ENCODE data around the gene DDC.

Gene DDC, protein sequence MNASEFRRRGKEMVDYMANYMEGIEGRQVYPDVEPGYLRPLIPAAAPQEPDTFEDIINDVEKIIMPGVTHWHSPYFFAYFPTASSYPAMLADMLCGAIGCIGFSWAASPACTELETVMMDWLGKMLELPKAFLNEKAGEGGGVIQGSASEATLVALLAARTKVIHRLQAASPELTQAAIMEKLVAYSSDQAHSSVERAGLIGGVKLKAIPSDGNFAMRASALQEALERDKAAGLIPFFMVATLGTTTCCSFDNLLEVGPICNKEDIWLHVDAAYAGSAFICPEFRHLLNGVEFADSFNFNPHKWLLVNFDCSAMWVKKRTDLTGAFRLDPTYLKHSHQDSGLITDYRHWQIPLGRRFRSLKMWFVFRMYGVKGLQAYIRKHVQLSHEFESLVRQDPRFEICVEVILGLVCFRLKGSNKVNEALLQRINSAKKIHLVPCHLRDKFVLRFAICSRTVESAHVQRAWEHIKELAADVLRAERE

DNA sequence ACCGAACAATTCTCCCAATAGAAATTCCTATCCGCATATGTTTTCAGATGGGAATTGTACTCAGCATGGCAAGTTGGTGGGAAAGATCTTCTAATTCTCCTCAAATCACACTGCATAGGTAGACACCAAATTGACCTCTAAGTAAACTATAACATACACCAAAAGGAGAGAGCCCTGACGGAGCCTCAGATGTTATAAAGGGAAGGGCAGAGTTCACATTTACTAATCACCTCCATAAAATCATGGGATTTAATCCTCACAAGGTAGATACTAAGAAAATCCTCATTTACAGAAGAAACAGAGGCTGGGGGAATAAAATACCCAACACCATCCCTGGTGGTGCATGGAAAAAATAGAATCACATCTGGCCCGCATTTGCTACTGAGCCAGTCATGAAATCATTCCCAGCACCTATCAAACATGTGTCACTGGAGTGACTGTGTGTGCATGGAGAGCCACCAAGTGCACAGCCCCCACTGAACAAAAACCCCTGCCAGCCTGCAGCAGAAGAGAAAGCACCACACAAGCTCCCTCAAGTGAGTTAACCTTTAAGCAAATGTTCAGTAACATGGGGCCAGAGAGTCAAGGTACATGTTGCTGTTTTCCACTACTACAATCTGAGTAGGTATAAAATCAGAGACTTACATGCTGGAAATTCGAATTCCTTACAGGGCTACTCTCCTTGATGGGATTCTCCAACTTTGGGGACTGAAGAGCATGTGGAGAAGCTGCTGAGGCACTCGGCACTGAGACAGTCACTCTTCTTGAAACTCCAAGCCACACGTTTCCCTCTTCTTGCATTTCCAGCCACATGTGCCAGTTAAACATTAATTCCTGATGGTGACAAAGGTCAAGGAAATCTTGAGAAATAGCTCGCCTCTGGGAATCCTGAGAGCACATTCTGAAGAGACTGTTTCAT lies at the start of gene DDC:
TSS of gene DDC (minus strand) at position 766 of the 919 bp plus-strand sequence. CDS start 21,320 bp downstream, outside the sequence.
- in situ Hi-C loops (cut with HindIII; ENCODE audit: low pct_unique_long_range_greater_than_20kb, low sequenced_read_pairs), result no loop called here
- TF ChIP-seq JUND (IDR thresholded peaks at IDR 0.05; ENCODE audit: low read depth), result no peak
- DNase-seq (ENCODE audit: low read depth in 1 of 2, low spot score in 1 of 2), result no peak

DNA sequence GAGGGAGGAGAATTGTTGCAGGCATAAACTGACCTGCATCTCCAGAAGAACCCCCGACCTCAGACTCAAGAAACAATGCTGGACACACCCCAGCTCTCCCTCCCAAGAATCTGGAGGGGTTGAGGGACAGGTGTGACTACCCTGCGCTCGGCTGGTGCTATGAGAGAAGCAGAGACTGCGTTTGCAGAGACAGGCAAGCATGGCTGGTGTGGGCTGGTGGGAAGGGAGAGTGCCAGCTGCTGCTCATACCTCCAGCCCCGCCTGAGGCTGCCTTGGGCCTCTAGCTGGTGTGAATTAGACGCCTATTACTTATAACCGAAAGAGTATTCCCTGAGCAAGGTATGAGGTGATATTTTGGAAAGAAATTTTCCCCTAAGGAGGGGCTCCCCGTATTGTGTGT lies 48.3 kb upstream of the DDC start:
- in situ Hi-C loops (cut with HindIII; ENCODE audit: low pct_unique_long_range_greater_than_20kb, low sequenced_read_pairs), result no loop called here
- no peak for DNase-seq (ENCODE audit: low read depth in 1 of 2, low spot score in 1 of 2)
- TF ChIP-seq JUND (IDR thresholded peaks at IDR 0.05; ENCODE audit: low read depth), result no peak

DNA sequence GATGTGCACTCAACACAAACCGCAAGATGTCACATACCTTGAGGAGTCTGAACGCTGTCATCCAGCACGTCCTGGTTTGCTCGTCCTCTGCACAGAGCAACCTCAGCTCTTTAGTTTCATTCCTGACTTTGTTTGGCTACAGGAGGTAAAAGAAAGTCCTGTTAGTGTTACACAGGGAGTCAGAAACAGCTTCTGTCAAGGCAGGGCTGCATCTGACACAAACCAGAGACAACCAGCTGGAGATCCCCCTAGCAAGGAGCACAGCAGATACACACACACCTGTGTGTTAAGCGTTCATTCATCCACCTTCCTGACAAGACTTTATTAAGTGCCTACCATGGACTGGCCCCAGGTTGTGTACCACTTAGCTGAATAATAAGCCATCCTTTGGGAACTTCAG lies 47.5 kb upstream of the DDC start:
- DNase-seq (ENCODE audit: low read depth in 1 of 2, low spot score in 1 of 2), result no peak
- in situ Hi-C loops (cut with HindIII; ENCODE audit: low pct_unique_long_range_greater_than_20kb, low sequenced_read_pairs), result no loop called here
- no peak for TF ChIP-seq JUND (IDR thresholded peaks at IDR 0.05; ENCODE audit: low read depth)

DNA sequence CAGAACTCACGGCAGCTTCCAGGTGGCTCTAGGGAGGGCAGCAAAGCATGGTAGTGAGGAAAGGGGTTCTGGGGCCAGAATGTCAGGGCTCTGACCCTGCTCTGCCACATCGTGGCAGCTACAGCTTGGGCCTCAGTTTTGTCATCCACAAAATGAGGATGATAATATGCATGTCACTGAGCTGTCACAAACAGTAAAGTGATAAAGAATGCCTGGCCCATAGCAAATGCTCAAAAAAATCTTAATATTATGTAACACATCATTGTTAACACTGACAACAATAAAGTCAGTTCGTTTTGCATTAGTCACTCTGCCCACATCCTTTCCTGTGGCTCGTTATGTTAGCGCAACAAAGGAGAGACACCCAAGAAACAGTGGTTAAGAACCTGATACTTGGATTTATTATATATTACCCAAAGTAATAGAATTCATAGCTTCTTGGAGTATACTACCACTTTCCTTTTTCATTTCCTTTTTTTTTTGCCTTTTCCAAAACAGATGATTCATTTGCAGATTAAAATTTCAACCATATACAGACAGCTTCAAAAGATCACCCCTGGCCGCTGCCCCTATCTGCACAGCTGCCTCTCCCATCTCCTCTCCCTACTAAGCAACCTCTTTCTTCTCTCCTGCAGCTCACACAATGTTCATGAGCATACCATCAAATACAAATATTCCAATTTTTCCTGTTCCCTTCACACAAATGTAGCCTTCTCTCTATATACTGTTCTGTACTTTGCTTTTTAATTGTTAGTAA lies 45.5 kb upstream of the DDC start:
- no peak for DNase-seq (ENCODE audit: low read depth in 1 of 2, low spot score in 1 of 2)

DNA sequence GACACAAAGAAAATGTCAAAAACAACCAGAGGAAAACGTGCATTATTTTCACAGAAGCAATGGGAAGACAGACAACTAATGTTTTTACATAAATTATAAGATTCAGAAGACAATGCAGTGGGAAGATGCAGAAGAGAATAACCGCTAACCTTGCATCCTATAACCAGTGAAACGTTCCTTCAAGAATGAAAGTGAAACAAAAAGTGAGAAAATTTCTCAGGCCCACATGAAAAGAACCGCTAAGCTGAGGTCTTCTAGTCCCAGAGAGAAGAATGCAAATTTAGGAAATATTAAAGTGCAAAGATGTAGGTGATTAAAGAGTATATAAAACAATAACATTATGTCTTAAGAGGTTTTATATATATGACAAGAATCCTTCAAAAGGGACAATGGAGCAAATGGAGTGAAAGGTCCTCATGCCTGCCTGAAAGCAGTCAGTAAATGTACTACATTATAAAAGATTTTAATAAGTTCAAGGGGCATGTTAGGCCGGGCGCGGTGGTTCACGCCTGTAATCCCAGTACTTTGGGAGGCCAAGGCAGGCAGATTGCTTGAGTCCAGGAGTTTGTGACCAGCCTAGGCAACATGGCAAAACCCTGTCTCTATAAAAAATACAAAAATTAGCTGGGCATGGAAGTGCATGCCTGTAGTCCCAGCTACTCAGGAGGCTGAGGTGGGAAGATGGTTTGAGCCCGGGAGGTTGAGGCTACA lies 43.1 kb upstream of the DDC start:
- no peak for TF ChIP-seq JUND (IDR thresholded peaks at IDR 0.05; ENCODE audit: low read depth)
- DNase-seq (ENCODE audit: low read depth in 1 of 2, low spot score in 1 of 2), result no peak
- in situ Hi-C loops (cut with HindIII; ENCODE audit: low pct_unique_long_range_greater_than_20kb, low sequenced_read_pairs), result no loop called here

More for the DNA sequence above, 45.5 kb upstream of the DDC start:
- no peak for TF ChIP-seq JUND (IDR thresholded peaks at IDR 0.05; ENCODE audit: low read depth)
- in situ Hi-C loops (cut with HindIII; ENCODE audit: low pct_unique_long_range_greater_than_20kb, low sequenced_read_pairs), result no loop called here

DNA sequence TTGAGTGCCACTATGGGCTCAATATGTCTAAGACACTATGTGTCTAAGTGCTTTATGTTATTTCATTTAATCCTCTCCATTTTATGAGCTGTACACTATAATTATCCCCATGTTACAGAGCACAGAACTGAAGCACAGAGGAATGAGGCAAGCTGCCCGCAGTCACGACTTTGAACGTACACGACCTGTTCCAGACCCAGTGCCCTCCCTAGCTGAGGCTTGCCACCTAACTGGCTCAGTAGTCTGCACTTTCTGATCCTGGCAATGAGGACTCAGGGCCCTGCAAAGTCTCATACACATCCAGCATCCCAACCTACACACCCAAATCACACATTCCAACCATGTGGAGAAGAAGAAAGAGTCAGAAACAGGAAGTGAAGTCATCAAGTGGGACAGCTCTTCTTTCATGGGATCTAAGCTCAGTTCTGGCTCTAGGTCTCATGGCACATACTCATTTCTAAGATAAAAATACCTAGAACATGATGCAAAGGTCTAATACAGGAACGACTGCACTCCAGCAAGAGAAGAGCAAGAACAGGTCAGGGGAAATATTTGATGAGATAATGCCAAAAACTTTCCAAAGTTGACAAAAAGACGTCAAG lies 42.4 kb upstream of the DDC start:
- in situ Hi-C loops (cut with HindIII; ENCODE audit: low pct_unique_long_range_greater_than_20kb, low sequenced_read_pairs), result no loop called here
- no peak for TF ChIP-seq JUND (IDR thresholded peaks at IDR 0.05; ENCODE audit: low read depth)
- no peak for DNase-seq (ENCODE audit: low read depth in 1 of 2, low spot score in 1 of 2)

DNA sequence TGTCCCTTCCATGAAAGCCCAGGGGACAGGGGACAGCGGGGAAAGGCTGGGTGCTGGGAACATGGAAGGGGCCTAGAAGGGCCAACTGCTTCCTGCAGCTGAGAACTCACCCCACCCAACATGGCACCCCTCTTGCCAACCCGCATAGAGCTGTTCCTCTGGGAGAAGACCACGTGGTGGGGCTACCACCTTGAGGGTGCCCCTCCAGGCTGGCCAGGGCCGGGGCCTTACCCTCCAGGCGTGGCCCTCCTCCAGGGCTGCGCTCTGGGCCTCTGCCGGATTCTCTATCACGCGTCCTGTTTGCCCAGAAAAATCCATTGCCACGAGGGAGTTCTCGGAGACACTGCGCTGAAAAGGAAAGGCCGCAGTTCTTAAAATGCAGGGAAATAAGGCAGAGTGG lies 39.9 kb upstream of the DDC start:
- in situ Hi-C loops (cut with HindIII; ENCODE audit: low pct_unique_long_range_greater_than_20kb, low sequenced_read_pairs), result no loop called here
- TF ChIP-seq JUND (IDR thresholded peaks at IDR 0.05; ENCODE audit: low read depth), result no peak
- no peak for DNase-seq (ENCODE audit: low read depth in 1 of 2, low spot score in 1 of 2)

DNA sequence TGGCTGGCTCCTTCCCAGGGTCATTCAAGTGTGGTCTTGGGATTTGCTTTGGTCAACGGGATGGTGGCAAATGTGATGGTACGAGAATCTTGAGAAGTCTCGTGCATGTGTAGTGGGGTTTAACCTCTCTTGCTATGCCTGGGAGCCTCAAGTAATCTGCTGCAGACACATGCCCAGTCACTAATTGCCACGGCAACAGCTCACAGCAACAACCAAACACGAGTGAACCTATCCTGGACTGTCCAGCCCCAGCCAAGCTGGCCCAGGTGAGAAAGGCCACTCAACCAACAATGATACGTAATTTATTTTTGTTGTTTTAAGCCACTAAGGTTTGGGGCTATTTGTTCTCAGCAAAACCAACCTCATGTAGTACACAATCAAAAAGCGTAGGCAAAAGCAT lies 38.1 kb upstream of the DDC start:
- in situ Hi-C loops (cut with HindIII; ENCODE audit: low pct_unique_long_range_greater_than_20kb, low sequenced_read_pairs), result no loop called here
- TF ChIP-seq JUND (IDR thresholded peaks at IDR 0.05; ENCODE audit: low read depth), result no peak
- no peak for DNase-seq (ENCODE audit: low read depth in 1 of 2, low spot score in 1 of 2)

DNA sequence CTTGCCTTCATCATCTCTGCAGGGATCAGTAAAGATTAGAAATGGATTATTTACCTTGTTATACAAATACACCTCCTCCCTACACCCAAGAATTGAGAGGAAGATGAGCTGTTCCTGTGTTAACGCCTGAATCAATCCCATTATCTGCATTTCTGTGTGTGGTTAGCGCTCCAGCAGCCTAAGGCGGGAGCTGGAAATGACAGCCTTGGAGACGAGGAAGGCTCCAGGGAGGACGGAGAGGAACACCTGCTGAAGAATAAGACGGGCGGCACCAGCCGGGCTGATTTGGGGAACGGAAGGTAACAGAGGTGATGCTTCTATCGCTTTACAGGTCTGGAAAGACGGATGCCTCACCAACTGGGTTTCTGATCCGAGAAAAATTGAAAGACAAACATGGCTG lies 34.2 kb upstream of the DDC start:
- TF ChIP-seq JUND (IDR thresholded peaks at IDR 0.05; ENCODE audit: low read depth), result no peak
- in situ Hi-C loops (cut with HindIII; ENCODE audit: low pct_unique_long_range_greater_than_20kb, low sequenced_read_pairs), result no loop called here
- no peak for DNase-seq (ENCODE audit: low read depth in 1 of 2, low spot score in 1 of 2)

DNA sequence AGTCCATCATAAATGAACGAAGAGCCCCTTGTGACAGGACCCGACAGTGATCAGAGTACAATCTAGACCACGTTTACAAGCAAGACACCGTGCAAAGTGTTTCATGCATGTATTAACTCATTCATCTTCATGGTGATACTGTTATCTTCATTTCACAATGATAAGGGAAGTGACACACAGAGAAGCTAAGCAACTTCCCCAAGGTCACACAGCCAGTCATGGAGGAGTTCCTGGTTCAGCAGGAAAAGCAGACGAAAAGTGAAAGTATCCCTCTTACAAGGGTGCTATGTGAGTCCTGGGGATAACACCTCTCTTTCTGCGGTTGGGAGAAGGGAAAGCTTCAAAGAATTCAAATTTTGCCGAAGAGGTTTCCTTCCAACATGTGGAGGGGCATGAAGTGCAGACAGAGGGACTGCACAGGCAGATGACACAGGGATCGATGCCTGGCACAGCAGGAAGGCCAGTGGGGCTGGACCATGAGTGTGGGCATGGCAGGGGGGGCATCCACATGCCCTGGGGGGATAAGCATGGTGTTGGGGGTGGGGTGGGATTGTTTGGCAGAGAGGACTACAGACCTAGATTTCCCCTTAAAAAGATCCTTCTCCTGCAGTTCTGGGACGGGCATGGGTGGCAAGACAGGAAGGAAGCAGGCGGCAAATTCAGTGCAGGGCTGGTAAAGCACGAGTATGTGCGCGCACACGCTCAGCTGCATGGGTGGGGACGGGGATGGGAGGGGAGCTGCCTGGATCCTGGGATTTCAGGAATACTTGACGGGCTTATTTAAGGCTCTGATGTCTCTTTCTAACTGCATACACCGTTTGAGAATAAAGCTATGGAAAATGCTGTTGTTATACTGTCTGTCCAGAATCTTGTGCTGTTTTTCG lies 33.5 kb upstream of the DDC start:
- in situ Hi-C loops (cut with HindIII; ENCODE audit: low pct_unique_long_range_greater_than_20kb, low sequenced_read_pairs), result no loop called here
- TF ChIP-seq JUND (IDR thresholded peaks at IDR 0.05; ENCODE audit: low read depth), result no peak
- DNase-seq (ENCODE audit: low read depth in 1 of 2, low spot score in 1 of 2), result no peak

DNA sequence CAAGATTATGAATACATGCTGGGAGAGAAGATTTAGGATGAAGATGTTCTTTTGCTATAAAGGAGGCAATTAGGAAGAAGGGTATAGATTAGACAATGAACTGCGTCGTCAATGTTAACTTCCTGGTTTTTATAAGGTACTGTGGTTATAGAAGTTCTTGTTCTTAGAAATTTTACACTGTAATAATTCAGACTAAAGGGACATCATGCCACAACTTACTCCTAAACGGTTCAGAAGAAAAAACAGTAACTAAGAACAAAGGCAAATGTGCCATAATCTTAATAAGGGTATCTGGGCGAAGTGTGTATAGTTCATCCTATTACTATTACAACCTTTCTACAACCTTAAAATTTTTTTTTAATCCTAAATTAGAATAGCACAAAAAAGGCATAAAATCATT lies 31.3 kb upstream of the DDC start:
- in situ Hi-C loops (cut with HindIII; ENCODE audit: low pct_unique_long_range_greater_than_20kb, low sequenced_read_pairs), result no loop called here
- DNase-seq (ENCODE audit: low read depth in 1 of 2, low spot score in 1 of 2), result no peak
- TF ChIP-seq JUND (IDR thresholded peaks at IDR 0.05; ENCODE audit: low read depth), result no peak

Measured in T47D (cell line).